Astrocyte of the spinal cord (primary cell): ENCODE data around the gene PRR20D.
"Not testable (repeated sequence)": the region's sequence is repeated elsewhere in the genome, so short reads cannot be mapped to it uniquely, and the experiment has no call there.

ENCODE experiments used
- DNase-seq: peaks from one replicate; pipeline ENCODE4 v3.0.0; 2011; ENCODE audit warnings: low read depth, low spot score
- H3K4me3 ChIP-seq: 2 replicates; pipeline ENCODE4 v1.5.1; 2011; ENCODE audit warnings: low read depth, mild to moderate bottlenecking, low read length, moderate library complexity
- CTCF ChIP-seq: IDR thresholded peaks from 2 replicates; pipeline ENCODE4 v1.5.1; 2012; ENCODE audit warnings: low read depth, mild to moderate bottlenecking, low read length, inconsistent platforms
- in situ Hi-C: cut with HindIII; loops from 2 replicates; pipeline ENCODE4 v1.10.0; 2017; ENCODE audit warnings: low sequenced_read_pairs

Gene PRR20D

GRCh38 chr13:57148106-57148505 lies 12.3 kb upstream of the PRR20D start:
- in situ Hi-C loops, DNase-seq, H3K4me3 ChIP-seq: not testable (repeated sequence)

DNA sequence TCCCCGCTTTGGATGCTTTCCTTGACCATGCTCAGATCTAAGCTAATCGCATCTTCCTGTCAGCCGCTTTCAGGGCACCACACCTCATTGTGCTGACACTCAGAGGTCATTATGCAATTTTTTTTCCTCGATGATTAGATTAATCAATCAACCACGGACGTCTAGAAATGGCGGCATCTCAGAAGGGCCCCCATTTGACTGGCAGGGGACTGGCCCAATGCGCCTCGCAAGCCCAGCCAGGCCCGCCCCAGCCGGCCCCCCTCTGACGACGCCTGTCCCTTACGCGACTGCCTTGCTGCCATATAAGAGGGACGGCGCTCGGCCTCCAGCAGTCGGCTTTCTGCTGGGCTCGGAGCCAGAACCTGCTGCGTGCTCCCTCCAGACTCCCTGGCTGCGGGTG lies 6.7 kb upstream of the PRR20D start, which contains the start of gene PRR20C:
Gene PRR20C, plus strand, starts transcription at position 301 of the 400 bp plus-strand sequence. CDS start 387 bp downstream, outside the sequence.
- in situ Hi-C loops, H3K4me3 ChIP-seq, DNase-seq: not testable (repeated sequence)

DNA sequence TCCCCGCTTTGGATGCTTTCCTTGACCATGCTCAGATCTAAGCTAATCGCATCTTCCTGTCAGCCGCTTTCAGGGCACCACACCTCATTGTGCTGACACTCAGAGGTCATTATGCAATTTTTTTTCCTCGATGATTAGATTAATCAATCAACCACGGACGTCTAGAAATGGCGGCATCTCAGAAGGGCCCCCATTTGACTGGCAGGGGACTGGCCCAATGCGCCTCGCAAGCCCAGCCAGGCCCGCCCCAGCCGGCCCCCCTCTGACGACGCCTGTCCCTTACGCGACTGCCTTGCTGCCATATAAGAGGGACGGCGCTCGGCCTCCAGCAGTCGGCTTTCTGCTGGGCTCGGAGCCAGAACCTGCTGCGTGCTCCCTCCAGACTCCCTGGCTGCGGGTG lies 6.5 kb downstream of the PRR20D start, which contains the start of gene PRR20E:
Gene PRR20E, plus strand, starts transcription at position 301 of the 400 bp plus-strand sequence. CDS start 387 bp downstream, outside the sequence.
- DNase-seq, H3K4me3 ChIP-seq, in situ Hi-C loops: not testable (repeated sequence)

DNA sequence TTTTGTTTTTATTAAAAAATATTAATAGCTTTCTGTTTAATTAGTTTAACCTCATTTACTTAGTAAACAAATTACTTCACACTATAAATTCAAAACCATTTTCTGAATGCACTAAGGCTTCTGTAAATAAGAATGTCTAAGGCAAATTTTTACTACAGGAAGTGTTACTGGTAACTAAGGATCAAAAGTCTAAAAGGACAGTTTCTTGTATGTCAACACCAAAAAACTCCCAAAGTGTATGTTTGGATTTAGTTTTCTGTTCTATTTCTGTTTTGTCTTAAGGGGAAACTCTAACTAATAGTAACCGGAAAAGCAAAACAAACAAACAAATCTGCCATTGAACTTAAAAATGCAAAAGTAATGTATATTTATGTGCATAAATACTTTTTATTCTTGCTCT lies 31.2 kb downstream of the PRR20D start:
- H3K4me3 ChIP-seq, result no peak overlapping the region
- DNase-seq, result no peak
- no peak for TF ChIP-seq CTCF
- in situ Hi-C loops, result no loop called here

GRCh38 chr13:57212989-57213388 lies 52.6 kb downstream of the PRR20D start:
- in situ Hi-C loops, result no loop called here
- no peak for DNase-seq
- no peak for TF ChIP-seq CTCF
- H3K4me3 ChIP-seq, result no peak overlapping the region
